Adipose tissue (tissue), 3 donors: ENCODE data around the gene DOHH. TPM values are rescaled to one million over a fixed set of nuclear protein-coding genes. Genes with fewer than 3 reads are reported as not detected.

Experiments
- polyA plus RNA-seq, 3 donors: library from polyadenylated mRNA; stranded (reverse); fragments of 200-250 nt; gene quantifications; one replicate each; pipeline ENCODE4 v1.2.3, GENCODE V29; 2013
- donor health status: healthy with polysubstance abuse.
- donor health status: Bipolar disorder and iron deficiency.
- donor health status: healthy.

DOHH gene
- polyA plus RNA-seq, 3 donors, result 7.8 to 16.3 (median 11.6) TPM

Other genes starting within 250 kb of the DOHH start
- 10 to 100 TPM; 57.8 to 87.3 (median 81.7) TPM for gene NFIC, start 134.1 kb downstream of the DOHH start, polyA plus RNA-seq
- 10 to 100 TPM in 1 of 3 donors, 1 to 10 TPM in 2; 1.2 to 18.6 (median 1.9) TPM for gene SMIM24, start 20.1 kb downstream of the DOHH start, polyA plus RNA-seq
- not detected for gene SMIM44, start 17.2 kb downstream of the DOHH start, polyA plus RNA-seq
- 10 to 100 TPM; 13.3 to 15.6 (median 14.4) TPM for gene FZR1, start 5.6 kb upstream of the DOHH start, polyA plus RNA-seq
- gene TEKTIP1, start 38.5 kb upstream of the DOHH start, polyA plus RNA-seq, result under 1 TPM in 2 of 3 donors, not detected in 1; 0.13 to 0.84 TPM
- gene MFSD12, start 56.9 kb upstream of the DOHH start, polyA plus RNA-seq, result 10 to 100 TPM; 26.3 to 32.9 (median 31.8) TPM
- gene HMG20B, start 72.3 kb upstream of the DOHH start, polyA plus RNA-seq, result 10 to 100 TPM; 38.6 to 73.8 (median 65.1) TPM
- gene GIPC3, start 84.8 kb upstream of the DOHH start, polyA plus RNA-seq, result 1 to 10 TPM in 2 of 3 donors, under 1 TPM in 1; 0.33 to 1.7 (median 1.5) TPM
- 1 to 10 TPM in 2 of 3 donors, under 1 TPM in 1; 0.56 to 3.7 (median 3.6) TPM for gene TBXA2R, start 106.2 kb upstream of the DOHH start, polyA plus RNA-seq
- 10 to 100 TPM; 11.6 to 16.5 (median 12.1) TPM for gene CACTIN, start 126.1 kb upstream of the DOHH start, polyA plus RNA-seq
- gene PIP5K1C, start 199.8 kb upstream of the DOHH start, polyA plus RNA-seq, result 10 to 100 TPM in 2 of 3 donors, 1 to 10 TPM in 1; 8.7 to 18.7 (median 18.0) TPM
- gene TJP3, start 207.7 kb upstream of the DOHH start, polyA plus RNA-seq, result 1 to 10 TPM in 2 of 3 donors, under 1 TPM in 1; 0.45 to 7.4 (median 4.2) TPM